NCI-H2196 (cell line): ENCODE results near the gene SPOCK2.
A peak's percentile ranks its signal among the peaks of the same experiment; 100 is the strongest.
"Not testable (repeated sequence)": the region's sequence is repeated elsewhere in the genome, so short reads cannot be mapped to it uniquely, and the experiment has no call there.

Source experiments
- DNase-seq: peaks from one replicate; lab custom pipeline; 2025; ENCODE audit not compliant: unreplicated experiment; lab: John Stamatoyannopoulos, UW

SPOCK2 gene, protein sequence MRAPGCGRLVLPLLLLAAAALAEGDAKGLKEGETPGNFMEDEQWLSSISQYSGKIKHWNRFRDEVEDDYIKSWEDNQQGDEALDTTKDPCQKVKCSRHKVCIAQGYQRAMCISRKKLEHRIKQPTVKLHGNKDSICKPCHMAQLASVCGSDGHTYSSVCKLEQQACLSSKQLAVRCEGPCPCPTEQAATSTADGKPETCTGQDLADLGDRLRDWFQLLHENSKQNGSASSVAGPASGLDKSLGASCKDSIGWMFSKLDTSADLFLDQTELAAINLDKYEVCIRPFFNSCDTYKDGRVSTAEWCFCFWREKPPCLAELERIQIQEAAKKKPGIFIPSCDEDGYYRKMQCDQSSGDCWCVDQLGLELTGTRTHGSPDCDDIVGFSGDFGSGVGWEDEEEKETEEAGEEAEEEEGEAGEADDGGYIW

DNA sequence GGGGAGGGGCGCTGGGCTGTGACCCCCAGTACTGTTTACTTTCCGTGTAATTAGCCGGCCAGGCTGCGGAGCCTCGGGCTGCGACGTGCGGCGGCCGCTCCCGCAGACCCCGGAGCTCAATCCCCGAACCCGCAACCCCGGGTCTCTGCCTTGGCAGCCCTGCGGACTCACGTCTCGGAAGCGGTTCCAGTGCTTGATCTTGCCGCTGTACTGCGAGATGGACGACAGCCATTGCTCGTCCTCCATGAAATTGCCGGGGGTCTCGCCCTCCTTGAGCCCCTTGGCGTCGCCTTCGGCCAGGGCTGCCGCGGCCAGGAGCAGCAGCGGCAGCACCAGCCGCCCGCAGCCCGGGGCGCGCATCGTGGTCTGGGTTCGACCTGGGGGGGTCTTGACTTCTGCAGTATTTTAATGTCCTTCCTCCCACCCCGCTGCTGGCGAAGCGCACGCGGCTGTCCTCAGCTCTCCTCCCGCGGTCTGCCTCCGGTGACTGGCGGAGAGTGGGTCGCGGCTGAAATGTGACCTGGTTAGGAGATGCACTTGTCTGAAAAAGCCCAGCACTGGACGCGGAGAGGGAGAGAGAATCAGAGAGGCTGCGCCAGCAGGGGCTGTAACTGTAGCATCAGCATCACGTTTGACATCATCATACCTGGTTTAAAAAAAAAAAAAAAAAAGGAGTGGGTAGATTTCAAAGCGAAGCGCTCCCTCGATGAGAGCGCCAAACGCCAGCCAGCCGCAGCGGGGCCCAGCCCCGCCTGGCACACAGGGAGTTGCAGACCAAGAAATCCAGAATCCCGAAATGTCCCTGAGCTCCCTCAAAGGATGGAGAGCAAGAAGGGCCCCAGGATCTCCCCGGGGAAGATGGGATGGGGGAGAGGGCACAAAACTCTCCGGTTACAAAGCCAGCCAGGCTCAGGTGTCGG is at the start of gene SPOCK2:
TSS of gene SPOCK2 (minus strand) at position 583 of the 920 bp plus-strand sequence. CDS start at position 360, 223 bp downstream.
- DNase-seq = no peak

DNA sequence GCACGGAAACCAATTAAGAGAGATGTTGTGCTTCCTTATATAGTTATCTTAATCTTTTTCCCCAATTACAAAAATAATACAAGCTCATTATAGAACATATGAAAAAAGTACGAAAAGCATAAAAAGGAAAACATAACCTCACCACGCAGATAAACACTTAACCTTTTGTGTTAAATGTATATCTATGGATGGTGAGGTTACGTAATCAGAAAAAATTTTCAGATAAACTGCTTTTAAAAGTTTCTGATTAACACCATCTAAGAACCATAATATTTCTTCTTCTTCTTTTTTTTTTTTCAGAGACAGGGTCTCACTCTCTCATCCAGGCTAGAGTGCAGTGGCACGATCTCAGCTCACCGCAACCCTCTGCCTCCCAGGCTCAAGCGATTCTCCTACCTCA is 49.2 kb upstream of the SPOCK2 start:
- DNase-seq = no peak

DNA sequence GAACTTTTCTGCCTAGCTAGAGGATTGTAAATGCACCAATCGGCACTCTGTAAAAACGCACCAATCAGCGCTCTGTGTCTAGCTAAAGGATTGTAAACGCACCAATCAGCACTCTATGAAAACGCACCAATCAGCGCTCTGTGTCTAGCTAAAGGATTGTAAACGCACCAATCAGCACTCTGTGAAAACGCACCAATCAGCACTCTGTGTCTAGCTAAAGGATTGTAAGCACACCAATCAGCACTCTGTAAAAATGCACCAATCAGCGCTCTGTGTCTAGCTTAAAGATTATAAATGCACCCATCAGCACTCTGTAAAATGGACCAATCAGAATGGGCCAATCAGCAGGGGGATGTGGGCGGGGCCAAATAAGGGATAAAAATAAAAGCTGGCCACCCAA is 47.9 kb upstream of the SPOCK2 start:
- not testable (repeated sequence) for DNase-seq

DNA sequence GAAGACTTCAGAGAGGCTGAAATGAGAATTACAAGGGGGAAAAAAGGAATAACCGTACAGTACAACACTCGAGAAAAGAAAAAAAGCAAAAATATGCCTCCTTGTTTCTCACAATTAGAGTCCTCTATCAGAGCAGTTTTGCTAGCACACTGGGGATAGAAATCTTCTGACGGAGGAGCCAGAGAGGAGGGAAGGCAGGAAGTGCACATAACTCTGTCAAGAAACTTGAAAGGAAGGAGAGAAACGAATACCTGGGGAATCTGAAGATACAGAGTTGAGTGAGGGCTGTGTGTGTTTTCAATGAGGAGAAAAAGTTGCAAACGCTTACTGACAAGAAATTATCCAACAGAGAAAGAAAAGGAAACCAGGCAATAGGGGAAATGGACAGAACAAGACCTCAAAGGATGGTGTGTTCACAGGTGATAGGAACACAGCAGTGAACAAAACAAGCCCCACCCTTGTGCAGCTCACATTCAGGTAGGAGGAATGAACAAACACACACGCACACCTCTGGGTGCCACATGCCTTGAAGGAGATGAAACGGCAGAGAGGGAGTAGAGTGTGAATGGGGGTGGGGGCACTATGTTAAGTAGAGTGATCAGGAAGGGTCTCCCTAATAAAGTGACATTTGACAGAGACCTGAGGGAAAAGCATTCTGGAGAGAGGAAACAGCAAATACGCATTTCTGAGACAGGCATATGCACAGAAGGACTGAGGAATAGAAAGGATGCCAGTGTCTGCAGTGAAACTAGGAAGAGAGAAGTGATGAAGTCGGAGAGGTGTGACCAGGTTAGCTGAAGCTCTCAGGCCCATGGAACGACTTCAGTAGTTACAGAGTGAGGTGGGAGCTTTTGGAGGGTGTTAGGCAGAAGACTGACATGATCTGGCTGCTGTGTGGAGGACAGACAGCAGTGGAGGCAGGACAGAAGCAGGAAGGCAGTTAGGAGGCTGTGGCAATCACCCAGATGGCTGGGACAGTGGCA is 46.7 kb upstream of the SPOCK2 start:
- DNase-seq = no peak

DNA sequence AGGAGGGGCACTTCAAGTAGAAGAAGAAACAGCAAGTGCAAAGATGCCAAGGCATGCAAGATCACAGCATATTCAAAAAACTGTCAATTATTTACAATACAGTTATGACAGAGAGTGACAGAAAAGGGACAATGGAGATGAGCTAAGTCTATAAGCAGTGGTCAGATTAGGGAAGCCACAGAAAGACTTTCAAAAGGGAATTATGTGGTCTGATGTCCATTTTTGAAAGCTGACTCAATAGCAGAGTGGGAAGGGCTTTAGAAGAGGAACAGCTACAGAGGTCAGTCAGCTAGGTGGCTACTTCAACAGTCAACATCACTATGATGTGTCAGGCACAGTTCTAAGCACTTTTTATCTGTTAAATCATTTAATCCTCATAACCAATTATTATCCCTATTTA is 45.2 kb upstream of the SPOCK2 start:
- DNase-seq = no peak

DNA sequence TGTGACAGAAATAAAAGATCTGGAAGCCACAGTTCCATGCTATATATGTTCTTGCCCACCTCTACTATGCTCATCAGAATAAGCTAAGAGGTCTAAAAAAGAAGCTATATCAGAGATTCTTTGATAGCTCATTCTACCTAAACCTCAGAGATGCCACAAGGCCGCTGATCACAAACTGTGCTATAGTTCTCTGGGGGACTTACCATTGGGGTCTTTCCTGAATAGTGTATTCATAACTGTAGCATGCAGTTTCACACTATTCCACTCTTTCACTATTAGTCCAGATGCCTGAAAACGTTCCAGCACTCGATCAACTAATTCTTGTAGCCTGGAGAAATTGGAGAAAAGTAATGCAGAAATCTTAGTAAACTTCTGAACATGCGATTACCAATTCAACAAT is 44.5 kb upstream of the SPOCK2 start:
- DNase-seq = no peak

DNA sequence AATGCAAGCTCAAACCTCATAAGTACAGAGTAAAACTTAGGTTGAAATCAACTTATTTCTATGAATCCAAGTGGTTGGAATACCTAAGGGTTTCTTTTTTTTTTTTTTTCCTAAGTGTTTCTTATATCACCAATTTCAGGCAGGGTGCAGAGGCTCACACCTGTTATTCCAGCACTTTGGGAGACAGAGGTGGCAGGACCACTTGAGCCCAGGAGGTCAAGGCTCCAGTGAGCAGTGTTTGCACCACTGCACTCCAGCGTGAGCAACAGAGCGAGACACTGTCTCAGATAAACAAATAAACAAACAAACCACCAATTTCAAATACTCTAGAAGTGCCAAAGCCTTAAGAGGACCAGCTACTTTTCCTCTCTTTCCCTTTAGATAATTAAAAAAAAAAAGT is 39.2 kb upstream of the SPOCK2 start:
- DNase-seq = no peak

DNA sequence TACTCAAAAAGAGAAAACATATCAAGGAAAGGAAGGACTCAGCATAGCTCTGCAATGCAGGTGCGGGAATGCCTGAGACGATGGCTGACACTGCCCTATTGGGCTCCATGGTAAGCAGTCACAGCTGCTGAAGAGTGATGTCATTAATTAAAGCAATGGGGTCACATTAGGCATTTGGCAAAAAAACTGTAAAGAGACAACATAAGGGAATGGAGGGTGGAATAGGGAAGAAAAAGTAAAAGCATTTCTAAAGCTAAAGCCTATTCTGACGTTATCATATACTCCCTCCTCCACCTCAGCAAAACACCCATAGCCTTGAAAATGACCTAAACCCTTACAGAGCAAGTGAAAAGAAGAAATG is 38.5 kb upstream of the SPOCK2 start:
- DNase-seq = no peak

DNA sequence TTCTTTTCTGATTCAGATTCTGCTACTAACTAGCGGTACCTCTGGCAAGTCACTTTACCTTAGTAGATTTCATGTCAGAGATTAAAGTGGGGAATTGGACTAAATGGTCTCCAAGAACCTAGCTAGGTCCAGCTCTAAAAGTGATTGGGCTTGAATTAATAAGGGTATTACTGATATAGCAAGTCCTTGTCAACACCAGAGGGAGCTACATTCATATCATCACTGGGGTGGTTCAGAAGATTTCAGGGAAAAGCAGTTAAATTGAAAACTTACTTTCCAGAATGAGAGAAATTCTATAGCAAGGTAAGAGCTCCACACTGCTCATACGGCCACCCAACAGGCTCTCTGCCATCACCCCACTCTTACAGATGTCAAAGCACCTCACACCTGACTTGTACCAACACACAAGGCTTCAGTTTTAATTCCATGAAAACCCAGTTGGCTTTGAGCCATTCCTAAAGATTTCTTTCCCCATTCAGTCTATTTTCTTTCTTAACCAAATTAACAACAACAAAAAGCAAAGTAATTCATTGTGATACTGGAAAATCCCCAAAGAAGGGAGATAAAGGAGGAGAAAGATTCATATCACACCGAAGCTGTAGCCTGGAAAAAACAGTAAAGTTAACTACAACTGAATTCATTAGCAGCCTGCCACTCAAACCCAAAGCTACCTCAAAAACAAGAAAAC is 38.0 kb upstream of the SPOCK2 start:
- peak; percentile 3 for DNase-seq

DNA sequence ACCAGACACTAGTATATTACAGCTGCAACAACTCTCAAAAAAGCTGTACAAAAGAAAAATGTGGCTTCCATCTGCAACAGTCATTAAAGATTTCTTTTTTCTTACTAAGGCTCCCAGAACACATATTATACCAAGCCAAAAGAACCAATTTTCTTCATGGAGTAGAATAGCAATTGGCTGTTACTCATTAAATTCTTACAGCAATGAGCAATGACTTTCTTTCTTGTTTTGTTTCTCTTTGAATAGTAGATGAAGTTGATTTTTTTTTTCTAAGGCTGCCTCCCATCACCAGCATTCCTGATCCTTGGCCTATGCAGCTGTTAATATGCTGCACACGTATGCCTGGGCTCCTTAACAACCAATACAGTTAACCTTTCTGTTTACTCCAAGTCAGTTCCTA is 36.6 kb upstream of the SPOCK2 start:
- DNase-seq = no peak

DNA sequence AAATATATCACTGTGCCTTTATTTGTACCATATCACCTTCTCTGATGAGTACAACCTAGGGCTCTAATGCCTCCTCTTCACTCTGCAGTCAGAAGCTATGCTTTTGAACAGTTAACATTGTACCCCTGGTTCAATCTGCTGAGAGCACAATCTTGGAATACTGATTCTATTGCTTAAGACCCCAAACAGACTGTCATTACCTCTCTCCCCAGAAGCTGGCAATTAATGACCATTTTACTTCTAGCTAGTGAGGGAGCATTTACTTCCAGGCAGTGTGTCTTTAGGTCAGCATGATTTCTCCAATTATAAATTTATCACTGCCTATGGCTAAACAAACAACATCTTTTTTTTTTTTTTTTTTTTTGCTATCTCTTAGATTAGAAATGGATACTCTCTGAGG is 36.0 kb upstream of the SPOCK2 start:
- no peak for DNase-seq

DNA sequence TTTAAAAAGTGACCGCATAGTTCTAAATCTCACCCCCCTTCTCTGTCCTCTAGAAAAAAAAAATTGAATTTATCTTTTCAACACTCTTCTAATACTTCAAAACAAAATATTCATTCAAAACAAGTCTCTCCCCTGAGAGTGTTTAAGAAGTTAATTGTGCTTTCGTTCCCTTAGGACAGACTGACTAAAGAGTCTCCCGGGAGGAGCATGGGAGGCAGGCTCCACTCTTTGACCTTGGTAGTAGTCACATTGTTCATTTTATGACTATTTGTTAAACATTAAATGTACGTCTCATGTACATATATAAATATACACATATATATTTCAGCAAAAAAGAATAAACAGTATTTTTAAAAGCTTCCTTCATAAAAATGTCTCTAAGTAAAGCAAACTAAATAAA is 35.3 kb upstream of the SPOCK2 start:
- no peak for DNase-seq

DNA sequence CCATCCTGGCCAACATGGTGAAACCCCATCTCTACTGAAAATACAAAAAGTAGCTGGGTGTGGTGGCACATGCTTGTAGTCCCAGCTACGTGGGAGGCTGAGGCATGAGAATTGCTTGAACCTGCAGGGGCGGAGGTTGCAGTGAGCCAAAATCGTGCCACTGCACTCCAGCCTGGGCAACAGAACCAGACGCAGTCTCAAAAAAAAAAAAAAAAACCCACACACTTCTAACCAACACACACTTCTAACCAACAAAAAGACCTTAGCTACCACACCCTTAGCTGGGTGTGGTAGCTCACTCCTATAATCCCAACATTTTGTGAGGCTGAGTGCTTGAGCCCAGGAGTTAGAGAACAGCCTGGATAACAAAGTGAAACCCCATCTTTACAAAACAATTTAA is 33.9 kb upstream of the SPOCK2 start:
- DNase-seq = no peak

DNA sequence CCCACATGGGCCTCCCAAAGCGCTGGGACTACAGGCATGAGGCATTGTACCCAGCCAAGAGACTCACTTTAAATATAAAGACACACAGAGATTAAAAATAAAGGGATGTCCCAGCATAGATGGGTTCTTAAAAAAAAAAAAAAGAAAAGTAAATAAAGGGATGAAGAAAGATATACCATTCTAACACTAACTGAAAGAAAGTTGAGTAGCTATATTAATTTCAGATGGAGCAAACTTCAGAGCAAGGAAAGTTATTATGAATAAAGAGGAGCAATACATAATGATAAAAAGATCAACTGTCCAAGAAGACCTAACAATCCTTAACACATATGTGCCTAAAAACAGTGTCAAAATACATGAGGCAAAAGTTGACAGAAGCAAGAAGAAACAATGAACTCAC is 33.0 kb upstream of the SPOCK2 start:
- no peak for DNase-seq

DNA sequence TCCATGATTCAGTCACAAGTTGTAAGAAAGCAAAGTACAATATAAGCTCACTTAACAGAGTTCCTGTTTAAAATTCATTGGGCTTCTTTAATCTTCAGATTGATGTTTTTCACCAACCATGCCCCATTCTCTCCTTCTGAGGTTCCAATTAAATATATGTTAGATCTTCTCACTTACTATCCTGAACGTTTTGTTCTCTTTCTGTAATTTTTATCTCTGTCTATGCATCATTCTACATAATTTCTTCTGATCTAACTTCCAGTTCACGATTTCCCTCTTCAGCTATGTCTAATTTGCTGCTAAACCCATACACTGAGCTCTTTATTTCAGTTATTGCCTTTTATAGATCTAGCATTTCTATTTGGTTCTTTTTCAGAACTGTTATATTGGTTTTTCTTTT is 28.0 kb upstream of the SPOCK2 start:
- DNase-seq = no peak

DNA sequence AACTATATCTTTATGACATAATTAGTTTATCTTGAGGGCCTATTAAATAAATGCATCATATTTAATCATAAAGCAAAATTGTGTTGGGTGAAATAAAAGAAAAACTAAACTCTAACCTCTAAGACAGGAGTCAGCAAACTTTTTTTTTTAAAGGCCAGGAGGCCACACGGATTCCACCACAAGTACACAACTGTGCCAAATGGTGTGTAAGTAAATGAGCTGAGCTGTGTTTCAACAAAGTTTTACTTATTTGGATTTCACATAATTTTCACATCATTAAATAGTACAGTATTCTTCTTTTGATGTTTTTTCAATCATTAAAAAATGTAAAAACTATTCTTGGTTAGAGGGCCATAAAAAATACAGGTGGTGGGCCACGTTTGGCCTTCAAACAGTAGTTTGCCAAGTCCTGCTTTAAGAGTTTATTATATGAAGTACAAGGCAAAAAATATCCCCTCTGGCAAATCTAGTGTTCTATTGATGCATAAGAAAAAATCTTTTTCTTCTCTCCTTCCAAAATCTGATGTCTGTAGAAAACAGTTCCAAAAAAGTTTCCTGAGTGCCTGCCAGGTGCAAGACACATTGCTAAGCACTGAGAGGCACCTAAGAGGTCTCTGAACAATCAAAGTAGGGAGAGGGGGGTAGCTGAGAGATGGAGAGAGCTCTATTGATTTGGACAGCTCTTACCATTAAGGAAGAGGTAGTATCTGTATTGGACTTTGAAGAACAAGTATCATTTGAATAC is 26.5 kb upstream of the SPOCK2 start:
- DNase-seq = no peak

DNA sequence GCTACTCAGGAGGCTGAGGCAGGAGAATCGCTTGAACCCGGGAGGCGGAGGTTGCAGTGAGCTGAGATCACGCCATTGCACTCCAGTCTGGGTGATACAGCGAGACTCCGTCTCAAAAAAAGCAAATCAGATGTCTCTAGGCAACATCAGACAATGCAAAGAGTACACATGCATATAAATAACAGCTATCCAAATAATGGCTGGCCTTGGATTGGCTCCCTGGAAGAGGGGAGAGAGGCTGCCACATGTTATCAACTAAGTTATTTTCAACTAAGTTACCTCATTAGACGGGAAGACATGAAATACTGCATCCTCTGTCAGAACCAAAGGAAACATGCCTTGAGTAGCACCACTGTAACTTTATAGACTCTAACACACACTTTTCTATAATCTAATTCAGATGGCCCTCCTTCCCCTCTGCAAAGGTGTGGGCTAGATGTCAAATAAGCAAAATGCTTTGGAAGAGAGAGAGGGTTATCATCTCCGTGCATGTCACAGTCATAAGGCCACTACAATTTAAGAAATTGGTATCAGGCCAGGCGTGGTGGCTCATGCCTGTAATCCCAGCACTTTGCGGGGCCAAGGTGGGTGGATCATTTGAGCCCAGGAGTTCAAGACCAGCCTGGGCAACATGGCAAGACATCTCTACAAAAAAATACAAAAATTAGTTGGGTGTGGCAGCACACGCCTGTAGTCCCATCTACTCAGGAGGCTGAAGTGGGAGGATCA is 22.5 kb upstream of the SPOCK2 start:
- no peak for DNase-seq

DNA sequence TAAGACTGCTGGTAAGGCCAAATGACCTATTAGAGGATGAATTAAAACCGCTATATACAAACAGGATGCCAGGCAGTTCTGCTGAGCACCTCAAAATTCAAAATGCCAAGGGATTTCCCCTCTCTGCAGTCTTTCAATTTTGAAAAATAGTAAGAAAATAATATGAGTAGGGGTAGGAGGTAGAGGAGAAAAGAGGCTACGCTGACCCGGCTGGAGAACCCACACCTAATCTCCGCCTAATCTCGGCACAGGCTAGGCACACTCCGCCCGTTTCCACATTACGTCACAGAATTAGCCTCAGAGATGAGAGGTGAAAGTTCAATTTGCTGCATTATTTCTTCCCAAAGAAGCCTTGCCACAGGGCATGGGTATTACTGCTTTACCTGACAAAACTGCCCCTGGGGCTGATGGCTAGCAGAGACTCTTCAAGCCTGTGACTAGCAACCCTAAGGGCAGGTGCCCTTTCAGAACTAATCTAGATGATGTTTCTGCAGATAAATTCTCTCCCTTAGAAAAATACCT is 21.3 kb upstream of the SPOCK2 start:
- no peak for DNase-seq
